Neural cell (in vitro differentiated cells): ENCODE results near the gene LRSAM1.

Experiments
- EP300 ChIP-seq: fragments of 450-650 bp; conservative IDR thresholded peaks from 2 replicates; pipeline ENCODE4 v1.6.1; 2014; ENCODE audit warnings: antibody characterized with exemption, mild to moderate bottlenecking, moderate library complexity; ENCODE audit not compliant: poor library complexity, severe bottlenecking
- POLR2AphosphoS5 ChIP-seq: IDR thresholded peaks from 2 replicates; pipeline ENCODE4 v1.6.1; 2012
- REST ChIP-seq: IDR thresholded peaks from 2 replicates; pipeline ENCODE4 v1.6.1; 2012; ENCODE audit warnings: borderline replicate concordance
- SMC3 ChIP-seq: fragments of 450-650 bp; conservative IDR thresholded peaks from 2 replicates; pipeline ENCODE4 v1.6.1; 2014; ENCODE audit warnings: antibody characterized with exemption, mild to moderate bottlenecking, moderate library complexity; ENCODE audit not compliant: poor library complexity
- TAF1 ChIP-seq: IDR thresholded peaks from 2 replicates; pipeline ENCODE4 v1.6.1; 2012; ENCODE audit warnings: low read depth

- TF ChIP-seq TAF1 = no peak
- TF ChIP-seq POLR2AphosphoS5 = no peak
- TF ChIP-seq REST = no peak
- no peak for TF ChIP-seq SMC3
- no peak for TF ChIP-seq EP300
Measured at GRCh38 chr9:127488946-127489345, 37.6 kb downstream of the LRSAM1 start.
